Esophagus squamous epithelium (tissue), 5 donors: Measurements from ENCODE around the gene DHRS3. TPM values are rescaled to one million over a fixed set of nuclear protein-coding genes. Genes with fewer than 3 reads are reported as not detected.

Experiments
- DNase-seq: peaks from one replicate; lab custom pipeline; 2025; lab: John Stamatoyannopoulos, UW
- H3K27ac ChIP-seq, 4 donors: fragments of 200-600 bp; sonication (generic); one replicate each; pipeline ENCODE4 v1.5.1; 2016 to 2019; ENCODE audit warnings: mild to moderate bottlenecking in 1 of 4
- H3K27me3 ChIP-seq, 4 donors: fragments of 200-600 bp; sonication (generic); 1 replicate in 3 of 4; 2 replicates in 1 of 4; pipeline versions ENCODE4 v1.5.1 to v1.6.0; 2017 to 2021; ENCODE audit warnings: antibody characterized with exemption in 1 of 4
- H3K36me3 ChIP-seq, 3 donors: fragments of 200-600 bp; sonication (generic); one replicate each; pipeline ENCODE4 v1.5.1; 2016 to 2019
- H3K4me1 ChIP-seq, 3 donors: fragments of 200-600 bp; sonication (generic); one replicate each; pipeline ENCODE4 v1.5.1; 2017 to 2019
- H3K4me3 ChIP-seq, 4 donors: fragments of 200-600 bp; sonication (generic); 1 replicate in 3 of 4; 2 replicates in 1 of 4; pipeline ENCODE4 v1.5.1; 2016 to 2019; ENCODE audit warnings: mild to moderate bottlenecking in 2 of 4, moderate library complexity in 1 of 4
- H3K9me3 ChIP-seq, 3 donors: fragments of 200-600 bp; sonication (generic); one replicate each; pipeline ENCODE4 v1.5.1; 2016 to 2019
- POLR2A ChIP-seq, 4 donors: fragments of 450-650 bp; IDR thresholded peaks; one replicate each; pipeline ENCODE4 v1.6.1; 2017; ENCODE audit warnings: antibody characterized with exemption in 4 of 4, mild to moderate bottlenecking in 4 of 4, moderate library complexity in 3 of 4
- WGBS, 2 donors: methylation state at CpG; one replicate each; pipeline ENCODE4 v1.1.5; 2018; 5-methylcytosine and 5-hydroxymethylcytosine counted together
- intact Hi-C: fragments of 100-400 bp; cut with DNase I; formaldehyde crosslinking; loops from one replicate; pipeline ENCODE4 v1.15.0; 2022
- total RNA-seq, 4 donors: library from RNA; depleted of rRNA; stranded (reverse); fragments of >200 nt; gene quantifications; one replicate each; pipeline ENCODE4 v1.1.0, GENCODE V29; 2016
- TF ChIP-seq, protein P1 (sequence below), 6 experiments: fragments of 450-650 bp in 4 of 6; fragments of 200-600 bp in 2 of 6; sonication (generic) in 2 of 6; IDR thresholded peaks; one replicate each; pipeline ENCODE4 v1.5.1; 2016 to 2019; ENCODE audit warnings: antibody characterized with exemption in 6 of 6, mild to moderate bottlenecking in 4 of 6, moderate library complexity in 4 of 6
- donor health status: DM: yes; HTN: yes; CAD: no.

Gene DHRS3
- total RNA-seq, 4 donors from 2014 or later = 87.7 to 166 (median 117) TPM

DNA sequence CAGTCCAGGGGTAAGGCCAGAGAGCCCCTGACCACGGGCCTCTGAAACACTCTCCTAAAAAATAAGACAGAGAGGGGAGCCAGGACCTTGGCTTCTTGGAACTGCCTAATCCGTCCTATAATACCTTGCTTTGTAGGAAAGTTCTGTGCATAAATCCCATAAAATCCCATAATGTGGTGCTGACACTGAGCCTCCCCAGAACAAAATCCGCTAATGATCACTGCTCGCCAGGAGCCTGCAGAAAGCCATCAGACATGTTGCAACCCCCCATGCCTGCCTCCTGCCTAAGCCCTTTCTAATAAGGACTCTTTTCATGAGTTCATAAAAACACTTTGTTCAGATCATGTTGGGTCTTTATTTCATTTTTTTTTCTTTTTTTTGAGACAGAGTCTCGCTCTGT lies 9.3 kb upstream of the DHRS3 start:
- Histone ChIP-seq H3K27me3 (peaks cover 0 to 28% (median 0%) of the 10 kb centered on the region in 4 donors), H3K4me1 (peaks cover 0 to 23% (median 7%) of the 10 kb centered on the region in 3 donors), H3K36me3 (no peaks in the 10 kb centered on the region), H3K27ac (no peak overlapping the region), H3K4me3 (no peak overlapping the region), H3K9me3 (no peaks in the 10 kb centered on the region)
- intact Hi-C loops = loop anchor here (10.0 kb wide), 1 partner anchor 312 kb away; no protein-coding TSS in a partner anchor
- TF ChIP-seq, protein P1, sequence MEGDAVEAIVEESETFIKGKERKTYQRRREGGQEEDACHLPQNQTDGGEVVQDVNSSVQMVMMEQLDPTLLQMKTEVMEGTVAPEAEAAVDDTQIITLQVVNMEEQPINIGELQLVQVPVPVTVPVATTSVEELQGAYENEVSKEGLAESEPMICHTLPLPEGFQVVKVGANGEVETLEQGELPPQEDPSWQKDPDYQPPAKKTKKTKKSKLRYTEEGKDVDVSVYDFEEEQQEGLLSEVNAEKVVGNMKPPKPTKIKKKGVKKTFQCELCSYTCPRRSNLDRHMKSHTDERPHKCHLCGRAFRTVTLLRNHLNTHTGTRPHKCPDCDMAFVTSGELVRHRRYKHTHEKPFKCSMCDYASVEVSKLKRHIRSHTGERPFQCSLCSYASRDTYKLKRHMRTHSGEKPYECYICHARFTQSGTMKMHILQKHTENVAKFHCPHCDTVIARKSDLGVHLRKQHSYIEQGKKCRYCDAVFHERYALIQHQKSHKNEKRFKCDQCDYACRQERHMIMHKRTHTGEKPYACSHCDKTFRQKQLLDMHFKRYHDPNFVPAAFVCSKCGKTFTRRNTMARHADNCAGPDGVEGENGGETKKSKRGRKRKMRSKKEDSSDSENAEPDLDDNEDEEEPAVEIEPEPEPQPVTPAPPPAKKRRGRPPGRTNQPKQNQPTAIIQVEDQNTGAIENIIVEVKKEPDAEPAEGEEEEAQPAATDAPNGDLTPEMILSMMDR (IDR thresholded peaks at IDR 0.05) = no peak
- TF ChIP-seq POLR2A (IDR thresholded peaks at IDR 0.05) = no peak
- DNase-seq = no peak
- 57 to 72% methylated on average over 5 of the region's 5 CpGs for WGBS, 2 donors

DNA sequence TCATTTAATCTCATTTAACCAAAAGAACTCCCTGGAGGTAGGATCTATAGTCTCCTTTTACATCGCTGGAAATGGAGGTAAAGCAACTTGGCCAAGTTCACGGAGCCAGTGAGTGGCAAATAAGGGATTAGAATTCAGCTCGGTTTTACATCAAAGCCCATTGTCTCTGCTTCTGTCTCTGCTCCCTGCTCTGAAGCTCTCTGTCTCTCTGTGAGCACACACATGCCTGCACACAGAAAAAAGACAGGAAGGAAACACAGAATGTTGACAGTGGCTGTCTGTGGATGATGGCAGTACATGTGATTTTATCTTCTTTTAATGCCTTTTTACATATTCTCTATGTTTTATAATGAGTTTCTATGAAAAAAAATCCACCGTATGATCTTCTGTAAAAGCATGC lies 8.9 kb upstream of the DHRS3 start:
- 32 to 41% methylated on average over 4 of the region's 4 CpGs for WGBS, 2 donors
- Histone ChIP-seq H3K27ac (no peak overlapping the region), H3K27me3 (peaks cover 0 to 24% (median 0%) of the 10 kb centered on the region in 4 donors), H3K4me1 (peaks cover 4 to 28% (median 11%) of the 10 kb centered on the region in 3 donors), H3K4me3 (no peak overlapping the region), H3K36me3 (no peaks in the 10 kb centered on the region), H3K9me3 (no peaks in the 10 kb centered on the region)
- TF ChIP-seq, protein P1 (IDR thresholded peaks at IDR 0.05) = no peak
- TF ChIP-seq POLR2A (IDR thresholded peaks at IDR 0.05) = no peak
- intact Hi-C loops = loop anchor here (10.0 kb wide), 1 partner anchor 312 kb away; no protein-coding TSS in a partner anchor
- no peak for DNase-seq

- no peak overlapping the region for H3K27ac ChIP-seq
- H3K9me3 ChIP-seq = no peaks in the 10 kb centered on the region
- 82 to 92% methylated on average over 6 of the region's 6 CpGs for WGBS, 2 donors
- TF ChIP-seq POLR2A (IDR thresholded peaks at IDR 0.05) = no peak
- TF ChIP-seq, protein P1 (IDR thresholded peaks at IDR 0.05) = no peak
- H3K4me1 ChIP-seq = peaks cover 15 to 44% (median 21%) of the 10 kb centered on the region in 3 donors
- peaks cover 0 to 9% (median 0%) of the 10 kb centered on the region in 4 donors for H3K27me3 ChIP-seq
- DNase-seq = no peak
- H3K36me3 ChIP-seq = no peaks in the 10 kb centered on the region
- no peak overlapping the region for H3K4me3 ChIP-seq
- intact Hi-C loops = loop anchor here (10.0 kb wide), 1 partner anchor 310 kb away; no protein-coding TSS in a partner anchor
These were observed 7.3 kb upstream of the DHRS3 start for GRCh38 chr1:12625276-12625675.

DNA sequence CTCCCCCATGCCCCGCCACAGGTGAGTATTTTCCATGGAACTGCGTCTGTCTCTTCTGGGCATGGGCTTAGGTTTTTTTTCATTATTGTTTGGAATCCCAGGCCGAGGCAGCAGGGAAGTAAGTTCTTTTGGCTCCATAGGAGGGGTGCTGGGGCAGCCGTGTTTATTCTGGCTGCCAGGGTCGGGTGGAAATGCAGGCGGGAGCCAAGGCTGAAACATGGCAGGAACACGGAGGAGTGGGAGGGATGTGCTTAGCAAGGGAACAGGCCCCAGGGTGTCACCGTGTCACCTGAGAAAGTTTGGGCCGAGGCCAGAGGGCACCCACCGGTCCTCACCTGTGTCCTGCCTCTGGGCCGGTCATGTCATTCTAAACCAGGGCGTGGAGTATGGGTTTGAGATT lies 4.5 kb upstream of the DHRS3 start:
- H3K27me3 ChIP-seq = no peaks in the 10 kb centered on the region
- intact Hi-C loops = loop anchor here (10.0 kb wide), 1 partner anchor 308 kb away; no protein-coding TSS in a partner anchor
- no peak for TF ChIP-seq POLR2A (IDR thresholded peaks at IDR 0.05)
- TF ChIP-seq, protein P1 (IDR thresholded peaks at IDR 0.05) = no peak
- H3K36me3 ChIP-seq = no peaks in the 10 kb centered on the region
- H3K4me1 ChIP-seq = peaks cover 31 to 63% (median 32%) of the 10 kb centered on the region in 3 donors
- WGBS, 2 donors = 52 to 54% methylated on average over 6 to 7 of the region's 12 CpGs
- H3K27ac ChIP-seq = peak overlapping the region in 3 of 4 donors; percentile 70 to 100 (median 73)
- no peak for DNase-seq
- no peaks in the 10 kb centered on the region for H3K9me3 ChIP-seq
- H3K4me3 ChIP-seq = no peak overlapping the region
